Activated CD8-positive, alpha-beta memory T cell treated with anti-CD3 and anti-CD28 coated beads, Interleukin-2, amount 10 ng/mL, durations not matched to agents 7 days and 5 days (primary cell): ENCODE measurements around the gene ANKMY1. TPM values are rescaled to one million over a fixed set of nuclear protein-coding genes. Genes with fewer than 3 reads are reported as not detected.
A peak's percentile ranks its signal among the peaks of the same experiment; 100 is the strongest.

Experiments used
- ATAC-seq: fragments of 150-1000 bp; cut with Tn5 transposase; one replicate; pipeline ENCODE4 v1.10.0; 2021; ENCODE audit warnings: moderate library complexity
- CTCF ChIA-PET: fragments of 350-600 bp; sonication (Branson Sonifier 250); formaldehyde crosslinking; loops from one replicate; lab custom pipeline; 2021; ENCODE audit warnings: antibody characterized with exemption; lab: Charles Lee
- DNase-seq: peaks from one replicate; pipeline ENCODE4 v3.0.0-alpha.2; 2020
- H3K27ac Mint-ChIP-seq: one replicate; pipeline ENCODE4 v1.8.0; 2021; ENCODE audit warnings: mild to moderate bottlenecking, mixed read lengths
- H3K27me3 Mint-ChIP-seq: one replicate; pipeline ENCODE4 v1.8.0; 2021; ENCODE audit warnings: mixed read lengths
- H3K36me3 Mint-ChIP-seq: one replicate; pipeline ENCODE4 v1.8.0; 2021; ENCODE audit warnings: mild to moderate bottlenecking, mixed read lengths
- H3K4me1 Mint-ChIP-seq: one replicate; pipeline ENCODE4 v1.8.0; 2021; ENCODE audit warnings: mixed read lengths
- H3K4me3 Mint-ChIP-seq: one replicate; pipeline ENCODE4 v1.8.0; 2021; ENCODE audit warnings: mild to moderate bottlenecking, moderate library complexity, mixed read lengths
- H3K9me3 Mint-ChIP-seq: one replicate; pipeline ENCODE4 v1.8.0; 2022; ENCODE audit warnings: low read depth, mixed read lengths
- total RNA-seq, 2 experiments: library from RNA; stranded (reverse); gene quantifications; one replicate each; pipeline ENCODE4 v1.2.3, GENCODE V29; 2021

ANKMY1 gene
- total RNA-seq, 2 experiments from 2014 or later = 21.3 to 33.5 TPM

DNA sequence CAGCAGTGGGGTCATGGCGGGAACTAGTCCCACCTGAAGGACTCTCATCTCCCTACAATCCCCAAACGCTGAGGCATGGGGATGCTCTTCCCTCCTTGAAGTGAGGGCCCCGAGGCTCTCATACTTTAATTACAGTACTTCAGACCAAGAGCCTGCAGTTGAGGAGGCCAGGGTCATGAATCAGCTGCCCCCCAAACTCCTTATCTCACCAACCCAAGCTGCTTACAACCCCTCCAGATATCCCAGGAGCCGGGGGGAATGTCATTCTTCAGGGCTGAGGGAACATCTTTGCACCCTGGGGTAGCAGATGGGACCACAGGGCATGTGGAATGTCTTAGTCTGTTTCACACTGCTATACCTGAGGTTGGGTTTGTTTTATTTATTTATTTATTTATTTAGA, 26.0 kb upstream of the ANKMY1 start:
- no peaks in the 10 kb centered on the region for H3K9me3 Mint-ChIP-seq
- peaks cover 14% of the 10 kb centered on the region for H3K36me3 Mint-ChIP-seq
- peaks cover 62% of the 10 kb centered on the region for H3K4me1 Mint-ChIP-seq
- DNase-seq (no peak), ATAC-seq (no peak)
- H3K4me3 Mint-ChIP-seq = no peak overlapping the region
- H3K27me3 Mint-ChIP-seq = no peaks in the 10 kb centered on the region
- no peak overlapping the region for H3K27ac Mint-ChIP-seq
- CTCF ChIA-PET = interaction anchor here (0.8 to 7.0 kb wide), 2 partner anchors 27 to 39 kb away, joined by 3 to 62 read pairs; partner anchors contain the start of gene GPR35

GRCh38 chr2:240582781-240583180, 25.0 kb upstream of the ANKMY1 start:
- DNase-seq = no peak
- Mint-ChIP-seq H3K9me3 (no peaks in the 10 kb centered on the region), H3K27ac (no peak overlapping the region), H3K4me1 (peaks cover 59% of the 10 kb centered on the region), H3K27me3 (no peaks in the 10 kb centered on the region), H3K4me3 (no peak overlapping the region), H3K36me3 (peaks cover 16% of the 10 kb centered on the region)
- CTCF ChIA-PET = interaction anchor here (0.8 to 7.6 kb wide), 3 partner anchors 16 to 40 kb away, joined by 3 to 99 read pairs (median 62); partner anchors contain the start of genes GPR35 and RNPEPL1
- no peak for ATAC-seq

DNA sequence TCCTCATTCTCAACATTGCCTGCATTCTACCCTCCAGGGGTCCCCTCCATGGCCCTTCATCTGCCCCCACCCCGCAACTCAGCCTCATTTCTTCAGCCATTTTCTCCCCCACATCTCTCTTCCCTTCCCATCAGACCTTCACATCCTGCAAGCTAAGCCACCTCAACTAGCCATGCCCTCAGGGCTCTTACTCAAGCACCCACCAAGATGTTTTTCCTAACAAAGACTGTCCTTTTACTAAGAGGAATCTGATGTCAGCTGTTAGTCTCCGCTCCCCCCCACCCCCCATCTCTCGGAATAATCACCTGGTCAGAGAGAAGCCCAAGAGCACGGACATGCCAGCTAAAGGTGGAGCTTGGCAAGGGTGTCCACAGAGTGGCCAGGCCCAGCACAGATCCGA, 24.0 kb upstream of the ANKMY1 start:
- DNase-seq (no peak), ATAC-seq (no peak)
- peaks cover 16% of the 10 kb centered on the region for H3K36me3 Mint-ChIP-seq
- H3K4me3 Mint-ChIP-seq = no peak overlapping the region
- peaks cover 54% of the 10 kb centered on the region for H3K4me1 Mint-ChIP-seq
- H3K27me3 Mint-ChIP-seq = no peaks in the 10 kb centered on the region
- H3K27ac Mint-ChIP-seq = no peak overlapping the region
- no peaks in the 10 kb centered on the region for H3K9me3 Mint-ChIP-seq
- CTCF ChIA-PET = interaction anchor here (0.7 to 7.6 kb wide), 2 partner anchors 15 to 40 kb away, joined by 4 to 99 read pairs; partner anchors contain the start of gene RNPEPL1

- peaks cover 46% of the 10 kb centered on the region for H3K4me1 Mint-ChIP-seq
- peaks cover 19% of the 10 kb centered on the region for H3K36me3 Mint-ChIP-seq
- ATAC-seq (peak; percentile 88), DNase-seq (peak; percentile 90)
- peak overlapping the region; percentile 80 for H3K27ac Mint-ChIP-seq
- H3K27me3 Mint-ChIP-seq = no peaks in the 10 kb centered on the region
- H3K9me3 Mint-ChIP-seq = no peaks in the 10 kb centered on the region
- CTCF ChIA-PET = interaction anchor here (1.1 to 7.6 kb wide), 12 partner anchors 8 to 1451 kb away, joined by 3 to 99 read pairs (median 5); partner anchors contain the start of genes GPR35 and RNPEPL1
- H3K4me3 Mint-ChIP-seq = no peak overlapping the region
Measured at GRCh38 chr2:240579771-240580614, 22.2 kb upstream of the ANKMY1 start.

DNA sequence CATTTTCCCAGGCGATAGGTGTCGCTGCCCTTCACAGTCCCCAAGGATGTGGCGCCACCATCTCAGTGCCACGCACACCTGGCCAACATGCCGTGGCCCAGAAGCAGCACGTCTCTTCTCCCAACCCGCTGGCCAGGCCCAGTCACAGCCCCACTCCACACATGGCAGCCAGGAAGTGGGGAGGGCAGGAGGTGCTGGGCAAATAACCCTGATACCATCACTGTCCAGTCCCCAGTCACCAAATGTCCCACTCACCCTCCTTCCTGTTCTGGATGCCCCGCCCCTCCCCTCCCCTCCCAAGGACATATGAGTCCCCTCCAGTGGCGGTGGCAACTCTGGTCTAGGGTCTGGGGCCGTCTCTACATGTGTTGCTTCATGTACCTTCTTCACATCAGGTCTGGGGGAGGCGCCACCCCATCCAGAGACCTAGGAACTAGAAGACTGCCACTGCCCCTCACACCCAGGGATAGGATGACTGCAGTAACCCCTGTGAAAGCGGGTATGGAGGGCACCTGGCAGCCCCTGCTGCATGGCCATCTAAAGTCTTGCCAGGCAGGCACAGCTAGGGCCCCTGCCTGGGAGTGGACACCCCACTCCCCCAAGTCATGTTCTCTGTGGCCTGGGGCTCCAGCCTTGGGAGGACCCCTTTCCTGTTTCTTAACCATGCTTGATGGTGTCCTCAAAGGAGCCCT, 21.4 kb upstream of the ANKMY1 start:
- CTCF ChIA-PET = interaction anchor here (1.1 to 7.6 kb wide), 11 partner anchors 9 to 1452 kb away, joined by 3 to 99 read pairs (median 5); partner anchors contain the start of gene RNPEPL1

GRCh38 chr2:240578488-240578887, 20.7 kb upstream of the ANKMY1 start:
- Mint-ChIP-seq H3K27ac (peak overlapping the region; percentile 80), H3K27me3 (no peaks in the 10 kb centered on the region), H3K4me3 (no peak overlapping the region), H3K9me3 (no peaks in the 10 kb centered on the region), H3K4me1 (peaks cover 37% of the 10 kb centered on the region), H3K36me3 (peaks cover 19% of the 10 kb centered on the region)
- ATAC-seq (no peak), DNase-seq (no peak)
- CTCF ChIA-PET = interaction anchor here (0.8 to 7.6 kb wide), 4 partner anchors 9 to 64 kb away, joined by 3 to 99 read pairs (median 6); partner anchors contain the start of genes CAPN10 and RNPEPL1

More for the DNA sequence above, 21.4 kb upstream of the ANKMY1 start:
- ATAC-seq (peak; percentile 45), DNase-seq (no peak)
- Mint-ChIP-seq H3K4me1 (peaks cover 38% of the 10 kb centered on the region), H3K27me3 (no peaks in the 10 kb centered on the region), H3K9me3 (no peaks in the 10 kb centered on the region), H3K36me3 (peaks cover 19% of the 10 kb centered on the region), H3K4me3 (no peak overlapping the region), H3K27ac (peak overlapping the region; percentile 80)

- CTCF ChIA-PET = interaction anchor here (0.8 to 7.6 kb wide), 5 partner anchors 7 to 64 kb away, joined by 3 to 99 read pairs (median 5); partner anchors contain the start of genes CAPN10 and RNPEPL1
- Mint-ChIP-seq H3K4me1 (peaks cover 33% of the 10 kb centered on the region), H3K27me3 (no peaks in the 10 kb centered on the region), H3K36me3 (peaks cover 19% of the 10 kb centered on the region), H3K27ac (no peak overlapping the region), H3K9me3 (no peaks in the 10 kb centered on the region), H3K4me3 (no peak overlapping the region)
- ATAC-seq (no peak), DNase-seq (no peak)
Measured at GRCh38 chr2:240578110-240578450, 20.3 kb upstream of the ANKMY1 start.

- CTCF ChIA-PET = interaction anchor here (0.8 to 7.6 kb wide), 5 partner anchors 8 to 63 kb away, joined by 3 to 99 read pairs (median 5); partner anchors contain the start of genes CAPN10 and RNPEPL1
Measured at GRCh38 chr2:240577281-240578109, 19.7 kb upstream of the ANKMY1 start.

GRCh38 chr2:240576436-240577205, 18.8 kb upstream of the ANKMY1 start:
- CTCF ChIA-PET = interaction anchor here (1.4 to 7.6 kb wide), 3 partner anchors 9 to 11 kb away, joined by 3 to 99 read pairs (median 6); partner anchors contain the start of genes CAPN10 and RNPEPL1
- H3K27me3 Mint-ChIP-seq = no peaks in the 10 kb centered on the region

More at GRCh38 chr2:240577281-240578109, 19.7 kb upstream of the ANKMY1 start:
- H3K9me3 Mint-ChIP-seq = no peaks in the 10 kb centered on the region
- H3K36me3 Mint-ChIP-seq = peaks cover 19% of the 10 kb centered on the region
- peaks cover 30% of the 10 kb centered on the region for H3K4me1 Mint-ChIP-seq
- ATAC-seq = no peak
- no peaks in the 10 kb centered on the region for H3K27me3 Mint-ChIP-seq
- DNase-seq = no peak
- H3K27ac Mint-ChIP-seq = no peak overlapping the region
- no peak overlapping the region for H3K4me3 Mint-ChIP-seq

DNA sequence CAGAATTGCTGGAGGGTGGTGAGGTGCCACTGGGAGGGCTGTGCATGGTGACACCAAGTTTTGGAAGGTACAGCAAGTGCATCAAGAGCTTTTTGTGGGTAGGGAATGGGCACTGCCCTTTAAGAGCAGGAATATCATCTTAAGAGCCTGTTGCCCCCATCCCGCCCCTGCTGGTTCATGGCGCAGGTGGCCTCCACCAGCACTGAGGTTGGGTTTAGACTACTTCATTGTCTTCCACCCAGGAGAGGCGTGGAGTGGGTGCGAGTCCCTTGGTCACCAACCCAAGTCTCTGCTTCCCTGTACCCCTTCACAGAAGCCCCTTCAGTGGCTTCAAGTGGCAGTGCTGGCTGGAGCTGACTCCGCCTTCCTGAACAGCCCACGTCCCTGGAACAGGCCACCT, 18.2 kb upstream of the ANKMY1 start:
- ATAC-seq = no peak
- H3K9me3 Mint-ChIP-seq = no peaks in the 10 kb centered on the region
- CTCF ChIA-PET = interaction anchor here (7.6 kb wide), 1 partner anchor 10 kb away, joined by 99 read pairs; the partner anchor contains the start of gene RNPEPL1
- peaks cover 34% of the 10 kb centered on the region for H3K4me1 Mint-ChIP-seq
- H3K36me3 Mint-ChIP-seq = peaks cover 14% of the 10 kb centered on the region
- DNase-seq = no peak
- no peak overlapping the region for H3K4me3 Mint-ChIP-seq
- H3K27me3 Mint-ChIP-seq = no peaks in the 10 kb centered on the region
- no peak overlapping the region for H3K27ac Mint-ChIP-seq

More at GRCh38 chr2:240576436-240577205, 18.8 kb upstream of the ANKMY1 start:
- no peak for DNase-seq
- no peak for ATAC-seq
- Mint-ChIP-seq H3K9me3 (no peaks in the 10 kb centered on the region), H3K4me3 (no peak overlapping the region), H3K27ac (no peak overlapping the region), H3K4me1 (peaks cover 29% of the 10 kb centered on the region), H3K36me3 (peaks cover 14% of the 10 kb centered on the region)

- peaks cover 11% of the 10 kb centered on the region for H3K36me3 Mint-ChIP-seq
- H3K27ac Mint-ChIP-seq = no peak overlapping the region
- H3K4me3 Mint-ChIP-seq = no peak overlapping the region
- H3K4me1 Mint-ChIP-seq = peaks cover 37% of the 10 kb centered on the region
- no peak for ATAC-seq
- CTCF ChIA-PET = no interaction called here
- no peaks in the 10 kb centered on the region for H3K27me3 Mint-ChIP-seq
- no peak for DNase-seq
- no peaks in the 10 kb centered on the region for H3K9me3 Mint-ChIP-seq
Measured at GRCh38 chr2:240575101-240575965, 17.5 kb upstream of the ANKMY1 start.
